ENCODE results near the gene PRDM11. TPM values are rescaled to one million over a fixed set of nuclear protein-coding genes. Genes with fewer than 3 reads are reported as not detected.

The PRDM11 gene
- total RNA-seq, 1 experiment from 2014 or later = 12.6 TPM

GRCh38 chr11:45108070-45109064 is 38.1 kb upstream of the PRDM11 start:
- ChIA-PET CTCF (interaction anchor here (0.6 to 9.8 kb wide), 7 partner anchors 14 to 663 kb away, joined by 3 to 299 read pairs (median 5); no protein-coding TSS in a partner anchor), POLR2A (ENCODE audit: low non-redundant PET) (no interaction called here)
- Histone ChIP-seq H3K4me1 (ENCODE audit: insufficient read depth, low read length, poor library complexity, severe bottlenecking) (no peaks in the 10 kb centered on the region), H3K36me3 (ENCODE audit: insufficient read depth, low read length, poor library complexity, severe bottlenecking) (no peaks in the 10 kb centered on the region), H3K4me3 (ENCODE audit: low read depth, low read length, poor library complexity, severe bottlenecking) (no peak overlapping the region), H3K27ac (ENCODE audit: low read depth, low read length, poor library complexity, severe bottlenecking) (no peak overlapping the region), H3K27me3 (replicated peaks; ENCODE audit: insufficient read depth, low read depth, low read length, poor library complexity) (no peaks in the 10 kb centered on the region), H3K9me3 (ENCODE audit: low read depth, low read length, poor library complexity, severe bottlenecking) (no peaks in the 10 kb centered on the region)
- BruUV-seq (replicated peaks) = no TSS peak
- DNase-seq (ENCODE audit: low spot score) = no peak
- intact Hi-C loops (cut with micrococcal nuclease; ENCODE audit: unreplicated experiment) = no loop called here
- TF ChIP-seq CTCF (conservative IDR thresholded peaks at IDR 0.05; ENCODE audit: low read depth, low read length) (no peak), EZH2 (IDR thresholded peaks at IDR 0.05; ENCODE audit: borderline replicate concordance, low read depth, low read length, poor library complexity, severe bottlenecking) (no peak)

GRCh38 chr11:45109400-45109799 is 37.0 kb upstream of the PRDM11 start:
- DNase-seq (ENCODE audit: low spot score) = no peak
- Histone ChIP-seq H3K9me3 (ENCODE audit: low read depth, low read length, poor library complexity, severe bottlenecking) (no peaks in the 10 kb centered on the region), H3K4me3 (ENCODE audit: low read depth, low read length, poor library complexity, severe bottlenecking) (no peak overlapping the region), H3K27me3 (replicated peaks; ENCODE audit: insufficient read depth, low read depth, low read length, poor library complexity) (peaks cover 8% of the 10 kb centered on the region), H3K4me1 (ENCODE audit: insufficient read depth, low read length, poor library complexity, severe bottlenecking) (no peaks in the 10 kb centered on the region), H3K36me3 (ENCODE audit: insufficient read depth, low read length, poor library complexity, severe bottlenecking) (no peaks in the 10 kb centered on the region), H3K27ac (ENCODE audit: low read depth, low read length, poor library complexity, severe bottlenecking) (no peak overlapping the region)
- no peak for TF ChIP-seq EZH2 (IDR thresholded peaks at IDR 0.05; ENCODE audit: borderline replicate concordance, low read depth, low read length, poor library complexity, severe bottlenecking)
- no peak for TF ChIP-seq CTCF (conservative IDR thresholded peaks at IDR 0.05; ENCODE audit: low read depth, low read length)
- intact Hi-C loops (cut with micrococcal nuclease; ENCODE audit: unreplicated experiment) = no loop called here
- BruUV-seq (replicated peaks) = no TSS peak
- ChIA-PET POLR2A (ENCODE audit: low non-redundant PET) (no interaction called here), CTCF (interaction anchor here (1.4 to 8.5 kb wide), 2 partner anchors 180 to 662 kb away, joined by 3 to 141 read pairs; no protein-coding TSS in a partner anchor)

- Histone ChIP-seq H3K4me3 (ENCODE audit: low read depth, low read length, poor library complexity, severe bottlenecking) (no peak overlapping the region), H3K4me1 (ENCODE audit: insufficient read depth, low read length, poor library complexity, severe bottlenecking) (no peaks in the 10 kb centered on the region), H3K9me3 (ENCODE audit: low read depth, low read length, poor library complexity, severe bottlenecking) (no peaks in the 10 kb centered on the region), H3K27me3 (replicated peaks; ENCODE audit: insufficient read depth, low read depth, low read length, poor library complexity) (peaks cover 12% of the 10 kb centered on the region), H3K27ac (ENCODE audit: low read depth, low read length, poor library complexity, severe bottlenecking) (no peak overlapping the region), H3K36me3 (ENCODE audit: insufficient read depth, low read length, poor library complexity, severe bottlenecking) (no peaks in the 10 kb centered on the region)
- peak; percentile 92 for DNase-seq (ENCODE audit: low spot score)
- TF ChIP-seq CTCF (conservative IDR thresholded peaks at IDR 0.05; ENCODE audit: low read depth, low read length) = peak; percentile 91
- TF ChIP-seq EZH2 (IDR thresholded peaks at IDR 0.05; ENCODE audit: borderline replicate concordance, low read depth, low read length, poor library complexity, severe bottlenecking) = no peak
- BruUV-seq (replicated peaks) = no TSS peak
- CTCF ChIA-PET = interaction anchor here (0.6 to 2.1 kb wide), 29 partner anchors 10 to 920 kb away, joined by 3 to 22 read pairs (median 5); no protein-coding TSS in a partner anchor
- intact Hi-C loops (cut with micrococcal nuclease; ENCODE audit: unreplicated experiment) = loop anchor here (1.0 to 10.0 kb wide), 3 partner anchors 183 to 664 kb away; no protein-coding TSS in a partner anchor
- POLR2A ChIA-PET (ENCODE audit: low non-redundant PET) = interaction anchor here (0.6 kb wide), 1 partner anchor 504 kb away, joined by 4 read pairs; no protein-coding TSS in a partner anchor
Measured at GRCh38 chr11:45110562-45110961, 35.9 kb upstream of the PRDM11 start.

All from A673 (cell line).